K562 treated with DMSO at 1 percent for 12 hours (cell line): Measurements from ENCODE around the gene CADPS. TPM values are rescaled to one million over a fixed set of nuclear protein-coding genes. Genes with fewer than 3 reads are reported as not detected.

Experiments
- total RNA-seq: library from RNA; unstranded; fragments of 300-600 nt; gene quantifications from 2 replicates; pipeline ENCODE4 v1.2.3, GENCODE V29; 2022; ENCODE audit not compliant: insufficient read depth

The CADPS gene
- total RNA-seq = not detected in 2 replicates

DNA sequence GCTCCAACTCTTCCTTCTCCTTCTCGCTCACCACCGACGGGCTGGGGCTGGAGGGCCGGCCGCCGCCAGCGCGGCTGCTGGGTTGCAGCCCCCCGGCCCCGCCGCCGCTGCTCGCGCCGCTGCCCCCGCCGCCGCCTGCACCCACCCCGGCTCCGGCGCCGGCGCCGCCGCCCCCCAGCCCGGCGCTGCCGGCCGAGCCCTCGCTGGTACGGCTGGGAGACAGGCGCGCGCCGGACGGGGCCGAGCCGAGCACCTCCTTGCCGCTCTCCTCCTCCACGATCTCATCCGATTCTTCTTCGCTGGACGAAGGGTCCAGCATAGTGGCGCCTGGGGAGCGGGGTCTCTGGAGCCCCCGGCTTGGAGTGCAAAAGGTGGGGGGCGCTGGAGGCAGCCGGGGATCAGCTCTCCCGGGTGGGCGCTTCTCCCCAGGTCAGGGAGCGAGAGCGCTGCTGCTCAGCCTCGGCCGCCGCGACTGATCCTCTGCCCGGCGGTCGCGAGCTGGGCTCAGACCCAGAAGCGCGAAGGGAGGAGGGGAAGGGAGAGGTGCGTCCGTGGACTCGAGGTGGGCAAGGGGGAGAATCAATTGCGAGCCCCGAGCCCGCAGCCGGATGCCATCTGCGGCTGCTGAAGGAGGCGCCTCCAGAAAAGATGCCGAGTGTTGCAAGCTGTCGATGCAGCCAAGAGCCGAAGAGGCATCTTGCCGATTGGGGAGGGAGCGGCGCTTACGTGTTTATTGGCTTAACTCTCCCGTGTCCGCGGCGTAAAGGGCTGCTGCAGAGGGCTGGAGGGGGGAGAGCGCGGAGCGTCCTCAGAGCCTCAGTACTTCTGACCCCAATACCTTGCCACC lies at the start of gene CADPS:
CADPS (minus strand) TSS at position 706 of the 847 bp plus-strand sequence; CDS start at position 319, 387 bp downstream.

DNA sequence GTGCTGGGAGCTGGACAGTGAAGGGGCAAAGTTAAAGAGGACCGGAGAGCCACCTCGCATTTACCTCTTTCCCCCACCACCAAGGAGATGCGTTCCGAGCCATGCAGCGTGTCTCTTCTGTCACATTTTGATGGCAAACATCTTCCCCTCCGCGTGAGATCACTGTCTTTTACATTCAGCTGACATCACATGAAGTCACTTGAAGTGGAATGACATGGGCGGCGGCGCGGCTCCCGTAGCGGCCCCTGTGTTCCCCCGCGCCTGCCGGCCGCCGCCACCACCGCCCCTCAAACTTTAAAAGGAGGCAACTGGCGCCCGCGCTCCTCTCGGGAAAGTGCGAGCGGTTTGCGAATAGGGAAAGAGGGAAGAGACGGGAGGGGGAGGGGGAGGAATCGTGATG lies 502.0 kb downstream of the CADPS start, which contains the start of gene FEZF2:
FEZF2 (minus strand) TSS at position 336 of the 400 bp plus-strand sequence. CDS start 682 bp downstream, outside the sequence.

